ENCODE measurements around the gene SARNP. TPM values are rescaled to one million over a fixed set of nuclear protein-coding genes. Genes with fewer than 3 reads are reported as not detected.
A peak's percentile ranks its signal among the peaks of the same experiment; 100 is the strongest.

Gene SARNP
- total and polyA plus RNA-seq, 10 of the 15 experiments (the other 5 are each of a cell fraction or from before 2014, with no cell fraction given): 77.6 to 445 (median 188) TPM

- TF ChIP-seq E2F8 (IDR thresholded peaks at IDR 0.05; ENCODE audit: low read depth, partially characterized antibody): no peak
- no peak for TF ChIP-seq RCOR1 (conservative IDR thresholded peaks at IDR 0.05; ENCODE audit: low read depth, low read length)
- TF ChIP-seq FOS (IDR thresholded peaks at IDR 0.05; ENCODE audit: borderline replicate concordance, extremely low read depth, insufficient read length): no peak
- no peak for TF ChIP-seq ESRRA (IDR thresholded peaks at IDR 0.05; ENCODE audit: low read length)
- TF ChIP-seq MEF2A (IDR thresholded peaks at IDR 0.05; ENCODE audit: insufficient read depth, low read depth, low read length): no peak
- no peak for TF ChIP-seq HDGF (IDR thresholded peaks at IDR 0.05)
- no peak for TF ChIP-seq SP1 (IDR thresholded peaks at IDR 0.05; ENCODE audit: low read depth, low read length)
- TF ChIP-seq TCF12 (IDR thresholded peaks at IDR 0.05; ENCODE audit: low read depth, low read length): no peak; the same call in 1 of the 2 replicates
- no peak for TF ChIP-seq CBX5 (IDR thresholded peaks at IDR 0.05; ENCODE audit: low read depth)
- TF ChIP-seq ZBED1 (IDR thresholded peaks at IDR 0.05; ENCODE audit: borderline replicate concordance): no peak
- no peak for TF ChIP-seq ATF3 (IDR thresholded peaks at IDR 0.05; ENCODE audit: borderline replicate concordance, extremely low read depth, low read depth, low read length)
- peak; percentile 12; the same call in 1 of the 2 replicates for TF ChIP-seq POLR2AphosphoS5 (IDR thresholded peaks at IDR 0.05; ENCODE audit: low read length)
- TF ChIP-seq ZNF384 (IDR thresholded peaks at IDR 0.05; ENCODE audit: borderline replicate concordance, low read depth, low read length): no peak
- TF ChIP-seq GABPA (IDR thresholded peaks at IDR 0.05; ENCODE audit: low read depth): no peak
- TF ChIP-seq ZBTB4 (CRISPR knock-in tag; IDR thresholded peaks at IDR 0.05): no peak
- no peak for TF ChIP-seq USF2 (IDR thresholded peaks at IDR 0.05; ENCODE audit: borderline replicate concordance, low read depth, low read length)
- no peak for TF ChIP-seq SKIL (IDR thresholded peaks at IDR 0.05; ENCODE audit: low read depth, poor library complexity, severe bottlenecking)
- TF ChIP-seq MTA2 (IDR thresholded peaks at IDR 0.05; ENCODE audit: low read depth): no peak
- TF ChIP-seq SUPT20H (IDR thresholded peaks at IDR 0.05; ENCODE audit: borderline replicate concordance, control insufficient read depth, low read depth, low read length): no peak
- no peak for TF ChIP-seq MYB (IDR thresholded peaks at IDR 0.05; ENCODE audit: borderline replicate concordance, low read depth, low read length)
- no peak for TF ChIP-seq SREBF1 (IDR thresholded peaks at IDR 0.05; ENCODE audit: low read length)
Observed at GRCh38 chr12:55829967-55830600, 12.6 kb upstream of the SARNP start (continued).

Data from GM12878 (cell line).